ENCODE results near the gene CARD11.
A peak's percentile ranks its signal among the peaks of the same experiment; 100 is the strongest.
"Not testable (repeated sequence)": the region's sequence is repeated elsewhere in the genome, so short reads cannot be mapped to it uniquely, and the experiment has no call there.

Gene CARD11

DNA sequence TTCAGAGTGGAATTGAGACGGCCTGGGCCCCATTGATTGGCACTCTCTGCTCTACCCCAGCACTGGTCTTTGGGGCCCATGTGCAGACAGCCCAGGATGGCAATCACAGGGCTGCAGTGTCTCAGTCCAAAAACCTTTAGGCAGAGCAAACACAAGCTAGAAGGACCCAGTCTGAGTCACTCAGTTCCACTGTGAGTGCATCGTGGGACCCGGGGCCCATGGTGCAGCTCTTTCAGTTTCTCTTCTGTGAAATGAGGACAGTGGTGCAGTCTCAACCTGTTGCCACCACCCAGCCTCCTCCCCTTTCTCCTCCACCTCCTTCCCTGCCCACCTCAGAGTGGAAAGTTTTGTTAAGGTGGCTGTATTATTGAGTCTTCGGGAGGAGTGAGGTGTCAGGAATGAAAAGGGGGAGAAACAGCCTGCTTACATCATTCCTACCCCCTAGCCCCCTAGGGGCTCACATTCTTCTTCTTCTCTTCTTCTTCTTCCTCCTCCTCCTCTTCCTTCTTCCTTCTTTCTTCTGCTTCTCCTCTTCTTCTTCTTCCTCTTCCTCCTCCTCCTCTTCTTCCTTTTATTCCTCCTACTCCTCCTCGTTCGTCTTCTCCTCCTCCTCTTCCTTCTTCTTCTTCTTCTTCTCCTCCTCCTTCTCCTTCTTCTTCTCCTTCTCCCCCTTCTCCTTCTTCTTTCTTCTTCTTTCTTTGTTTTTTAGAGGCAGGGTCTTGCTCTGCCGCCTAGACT, 19.5 kb upstream of the CARD11 start:
- peak; percentile 67 for DNase-seq

DNA sequence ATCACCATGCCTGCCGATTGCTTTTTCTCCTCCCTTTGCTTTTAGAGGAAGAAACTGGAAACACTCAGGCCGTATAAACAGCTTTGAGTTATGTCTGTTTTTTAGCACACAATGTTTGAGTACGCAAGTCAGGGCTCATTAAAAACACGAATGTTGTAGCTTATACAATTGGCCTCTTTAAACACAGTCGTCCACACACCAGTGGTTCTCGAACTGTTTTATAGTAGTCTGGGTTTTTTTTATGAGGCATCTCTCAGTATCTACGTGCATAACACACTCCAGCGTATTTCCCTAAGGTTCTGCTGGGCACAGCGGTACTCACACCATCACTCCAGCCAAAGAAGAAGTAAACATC, 13.4 kb upstream of the CARD11 start:
- no peak for DNase-seq

DNA sequence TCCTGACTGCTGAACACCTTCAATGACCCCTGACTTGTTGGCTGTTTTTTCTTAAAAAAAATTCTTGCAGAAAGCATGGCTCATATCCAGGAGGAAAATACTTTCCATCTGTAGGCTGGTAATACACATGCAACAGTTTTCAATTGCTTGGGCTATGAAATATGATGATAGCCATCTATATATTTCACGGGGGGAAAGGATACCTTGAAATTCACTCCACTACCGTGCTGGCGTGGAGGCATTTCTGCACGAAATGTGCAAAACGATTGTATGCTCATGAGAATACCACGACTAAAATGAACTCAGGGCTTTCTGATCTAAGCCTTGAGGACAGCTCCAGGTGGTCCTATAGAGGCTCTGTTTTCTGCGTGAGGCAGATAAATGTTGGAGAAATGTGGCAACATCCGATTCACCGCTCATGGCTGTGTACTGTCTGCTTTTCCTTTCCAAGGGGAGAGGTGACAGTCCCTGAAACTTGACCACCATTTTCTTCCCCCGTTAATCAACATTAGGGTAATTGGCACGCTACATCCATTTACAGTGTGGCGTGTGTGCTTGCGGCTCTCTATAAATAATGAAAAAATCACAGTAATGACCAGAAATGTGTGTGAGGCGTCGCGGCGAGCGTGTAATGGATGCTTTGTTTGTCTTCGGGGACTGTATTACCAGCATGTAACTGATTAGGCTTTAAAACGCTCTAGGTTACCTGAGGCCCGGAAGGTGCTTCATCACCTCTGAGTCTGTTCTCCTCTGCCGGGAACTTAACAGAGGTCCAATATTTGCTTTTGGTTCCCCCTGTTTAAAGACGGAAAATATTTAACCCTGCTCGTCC, 12.8 kb upstream of the CARD11 start:
- DNase-seq = no peak

DNA sequence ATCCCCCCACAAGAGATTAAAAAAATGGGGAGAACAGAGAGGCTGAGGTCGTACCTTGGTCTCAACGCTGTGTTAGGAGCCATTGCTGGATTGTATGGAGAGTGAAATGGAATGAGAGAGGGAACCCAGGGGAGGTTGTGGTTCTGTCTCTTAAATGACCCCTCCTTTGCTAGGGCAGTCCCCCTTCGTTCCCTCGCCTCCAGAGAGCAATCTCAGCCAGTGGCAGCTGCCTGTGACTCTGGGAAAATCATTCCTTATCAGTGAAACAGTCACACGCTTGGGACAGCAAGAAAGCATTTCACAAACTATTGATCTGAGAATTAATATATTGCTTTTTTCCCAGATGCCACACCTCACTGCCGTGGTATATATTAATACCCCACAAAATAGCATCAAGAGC, 12.0 kb upstream of the CARD11 start:
- no peak for DNase-seq

DNA sequence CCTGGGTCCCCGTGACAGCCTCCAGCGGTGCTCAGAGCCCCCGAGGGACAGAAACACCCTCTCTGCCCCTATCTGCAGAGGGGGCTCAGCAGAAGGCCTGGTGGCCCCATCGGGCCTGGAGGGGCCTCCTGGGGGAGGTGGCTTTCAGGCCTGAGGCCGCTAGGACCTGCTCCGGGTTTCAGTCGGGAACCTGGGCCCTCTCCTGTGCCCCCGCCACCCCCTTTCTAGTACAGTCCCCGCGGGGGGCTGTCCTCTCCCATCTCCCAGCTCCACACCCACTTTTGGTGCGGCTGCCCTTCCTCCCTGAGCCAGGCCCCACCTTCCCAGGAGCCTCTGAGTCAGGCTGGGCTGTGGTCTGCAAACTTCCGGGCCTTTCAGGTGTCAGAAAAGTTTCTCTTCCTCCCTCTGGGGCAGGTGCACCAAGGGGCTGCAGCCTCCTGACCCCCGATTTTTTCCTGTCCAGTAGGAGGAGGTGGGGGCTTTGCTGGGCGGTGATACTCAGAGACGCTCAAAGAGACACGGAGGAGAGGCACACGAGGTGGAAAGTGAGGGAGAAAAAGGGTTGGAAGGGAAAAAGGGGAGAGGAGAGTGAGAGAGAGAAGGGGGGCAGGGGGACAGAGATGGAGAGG, 692 bp downstream of the CARD11 start:
- peak; percentile 58 for DNase-seq

DNA sequence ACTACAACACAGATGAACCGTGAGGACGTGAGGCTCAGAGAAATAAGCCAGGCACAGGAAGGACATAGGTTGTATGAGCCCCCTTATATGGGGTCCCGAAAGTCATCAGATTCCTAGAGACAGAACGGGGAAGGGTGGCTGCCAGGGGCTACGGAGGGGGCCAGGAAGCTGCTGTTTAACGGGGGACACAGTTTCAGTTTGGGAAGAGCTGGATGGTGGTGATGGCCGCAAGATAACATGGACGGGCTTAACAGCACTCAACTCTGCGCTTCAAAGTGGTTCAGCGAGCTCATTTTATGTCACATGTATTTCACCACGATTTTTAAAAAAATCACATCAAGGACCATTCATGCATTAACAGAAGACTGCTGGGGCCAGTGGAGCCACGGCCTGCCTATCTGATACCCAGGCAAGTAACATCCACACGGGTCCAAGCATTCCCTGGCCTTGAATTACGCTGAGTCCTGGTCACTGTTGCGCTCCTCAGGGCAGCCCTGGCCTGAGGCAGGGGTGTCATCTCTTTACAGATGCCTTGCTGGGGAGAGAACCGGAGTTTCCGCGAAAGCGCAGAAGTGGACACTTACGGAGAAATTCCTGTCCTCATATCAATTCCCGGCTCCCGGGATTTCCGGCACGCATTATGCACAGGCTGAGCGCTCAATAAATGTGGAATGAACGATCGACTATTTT, 1.5 kb downstream of the CARD11 start:
- DNase-seq = no peak

DNA sequence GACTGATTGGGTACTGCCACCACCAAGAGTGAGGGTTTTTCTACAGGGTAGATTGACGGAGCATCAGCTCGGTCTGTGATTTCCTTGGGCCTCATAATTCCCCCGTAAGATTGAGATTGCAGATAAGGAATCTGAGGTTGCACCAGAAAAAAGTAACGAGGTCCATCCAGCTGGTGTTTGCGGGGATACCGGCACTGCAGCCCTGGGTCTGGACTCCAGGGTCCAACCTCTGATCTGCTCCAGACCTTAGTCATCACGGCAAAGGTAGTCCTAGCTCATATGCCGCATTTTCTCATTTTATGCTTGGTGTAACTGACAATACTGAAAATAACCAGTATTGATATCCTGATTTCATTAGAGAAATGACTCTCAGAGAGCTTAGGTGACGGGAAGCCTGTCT, 3.9 kb downstream of the CARD11 start:
- DNase-seq = no peak

DNA sequence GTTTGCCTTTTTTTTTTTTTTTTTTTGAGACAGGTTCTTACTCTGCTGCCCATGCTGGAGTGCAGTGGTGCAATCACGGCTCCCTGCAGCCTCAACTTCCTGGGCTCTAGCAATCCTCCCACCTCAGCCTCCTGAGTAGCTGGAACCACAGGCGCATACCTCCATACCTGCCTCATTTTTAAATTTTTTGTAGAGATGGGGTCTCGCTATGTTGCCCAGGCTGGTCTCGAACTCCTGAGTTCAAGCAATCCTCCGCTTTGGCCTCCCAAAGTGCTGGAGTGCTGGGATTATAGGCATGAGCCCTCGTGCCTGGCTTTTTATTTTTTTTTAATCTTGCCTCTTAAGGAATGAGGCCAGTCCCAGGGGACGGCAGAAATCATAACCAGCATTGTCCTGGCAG, 5.7 kb downstream of the CARD11 start:
- not testable (repeated sequence) for DNase-seq

DNA sequence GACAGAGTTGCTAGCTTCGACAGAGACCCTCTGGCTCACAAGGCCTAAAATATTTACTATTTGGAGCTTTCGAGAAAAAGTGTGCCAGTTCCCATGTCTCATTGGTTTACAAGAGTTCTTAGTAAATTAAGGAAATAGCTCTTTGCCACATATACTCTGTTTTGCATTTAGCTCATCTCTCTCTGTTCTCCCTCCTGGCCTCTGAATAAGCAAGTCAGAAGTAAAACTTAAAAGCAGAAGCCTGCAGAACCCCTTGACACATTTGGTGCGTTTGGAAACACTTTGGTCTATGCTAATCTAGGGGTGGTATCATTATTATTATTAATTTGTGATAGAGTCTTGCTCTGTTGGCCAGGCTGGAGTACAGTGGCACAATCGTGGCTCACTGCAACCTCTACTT, 6.4 kb downstream of the CARD11 start:
- DNase-seq = no peak

DNA sequence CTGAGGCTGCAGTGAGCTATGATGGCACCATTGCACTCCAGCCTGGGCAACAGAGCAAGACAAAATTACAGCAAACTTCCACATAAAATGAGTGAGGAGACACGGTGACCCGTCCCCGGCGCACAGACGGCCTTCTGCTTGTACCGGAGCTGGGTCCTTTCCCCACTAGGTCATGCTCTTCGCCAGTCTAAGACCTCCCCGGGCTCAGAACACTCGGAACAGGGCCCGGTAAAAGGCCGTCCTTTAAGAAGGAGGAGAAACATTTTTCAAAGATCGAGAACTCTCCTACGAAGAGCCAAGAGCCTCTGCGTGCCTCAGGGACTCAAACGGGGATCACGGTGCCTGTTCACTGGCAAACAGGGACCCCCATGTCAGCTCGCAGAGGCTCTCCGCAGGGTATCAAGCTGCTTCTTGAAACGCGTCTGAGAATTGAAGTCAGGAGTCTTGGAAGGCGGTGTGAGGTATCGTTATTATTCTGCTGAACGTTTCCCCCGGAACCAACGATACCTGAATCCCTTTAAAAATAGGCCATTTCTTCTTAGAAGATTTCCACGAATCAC, 9.0 kb downstream of the CARD11 start:
- no peak for DNase-seq

DNA sequence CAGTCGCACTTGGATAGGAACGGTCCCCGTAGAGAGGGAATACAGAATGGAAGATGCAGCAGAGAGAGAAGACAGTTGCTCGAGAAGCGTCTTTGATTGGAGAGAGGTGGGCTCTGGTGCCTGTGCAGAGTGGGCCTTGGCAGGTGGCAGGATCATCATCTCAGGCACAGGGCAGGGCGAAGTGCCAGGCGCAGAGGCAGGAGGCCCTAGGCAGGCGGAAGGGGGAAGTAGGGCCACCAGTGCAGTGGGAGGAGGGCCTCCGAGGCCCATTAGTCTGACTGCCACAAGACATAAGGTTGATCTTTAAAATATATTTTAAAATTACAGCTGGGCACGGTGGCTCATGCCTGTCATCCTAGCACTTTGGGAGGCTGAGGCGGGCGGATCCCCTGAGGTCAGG, 10.1 kb downstream of the CARD11 start:
- DNase-seq = no peak

DNA sequence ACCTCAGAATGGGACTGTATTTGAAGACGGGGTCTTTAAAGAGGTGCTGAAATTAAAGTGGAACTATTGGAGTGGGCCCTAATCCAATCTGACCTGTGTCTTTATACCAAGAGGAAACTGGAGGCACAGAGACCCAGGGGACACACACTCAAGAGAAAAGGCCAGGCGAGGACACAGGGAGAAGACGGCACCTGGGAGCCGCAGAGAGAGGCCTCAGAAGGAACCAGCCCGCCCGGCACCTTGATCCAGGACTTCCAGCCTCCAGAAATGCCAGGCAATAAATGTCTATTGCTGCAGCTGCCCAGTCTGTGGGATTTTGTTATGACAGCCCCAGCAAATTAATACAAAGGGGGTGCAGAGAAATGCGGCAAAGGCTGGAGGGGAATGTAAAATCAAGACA, 10.5 kb downstream of the CARD11 start:
- no peak for DNase-seq

DNA sequence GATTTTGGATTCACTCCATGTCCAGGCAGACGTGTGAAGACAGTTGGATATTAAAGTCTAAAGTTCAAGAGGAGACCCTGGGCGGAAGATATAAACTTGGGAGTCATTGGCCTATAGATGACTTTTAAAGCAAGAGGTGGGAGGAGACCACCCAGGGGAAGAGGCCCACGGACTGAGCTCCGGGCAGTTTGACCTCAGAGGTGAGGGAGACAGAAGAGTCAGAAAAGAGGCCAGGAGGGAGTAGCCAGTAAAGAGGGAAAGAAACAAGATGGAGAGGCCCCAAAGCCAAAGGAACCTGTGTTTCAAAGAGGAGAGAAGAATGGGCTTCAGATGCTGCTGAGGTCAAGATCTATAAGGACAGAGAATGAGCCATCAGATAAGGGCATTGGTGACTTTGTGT, 11.4 kb downstream of the CARD11 start:
- no peak for DNase-seq

DNA sequence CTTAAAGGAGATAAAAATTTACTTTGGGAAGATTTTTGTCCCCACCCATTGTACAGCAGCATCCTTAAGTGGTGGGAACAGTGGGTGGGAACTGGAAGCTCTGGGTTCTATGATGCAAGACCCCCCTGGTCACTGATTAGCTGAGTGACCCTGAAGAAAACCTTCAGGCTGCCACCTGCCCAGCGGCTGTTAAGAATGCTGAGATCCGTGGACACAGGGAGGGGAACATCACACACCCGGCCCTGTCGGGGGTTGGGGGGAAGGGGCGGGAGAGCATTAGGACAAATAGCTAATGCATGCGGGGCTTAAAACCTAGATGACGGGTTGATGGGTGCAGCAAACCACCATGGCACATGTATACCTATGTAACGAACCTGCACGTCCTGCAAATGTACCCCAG, 14.5 kb downstream of the CARD11 start:
- DNase-seq = no peak

DNA sequence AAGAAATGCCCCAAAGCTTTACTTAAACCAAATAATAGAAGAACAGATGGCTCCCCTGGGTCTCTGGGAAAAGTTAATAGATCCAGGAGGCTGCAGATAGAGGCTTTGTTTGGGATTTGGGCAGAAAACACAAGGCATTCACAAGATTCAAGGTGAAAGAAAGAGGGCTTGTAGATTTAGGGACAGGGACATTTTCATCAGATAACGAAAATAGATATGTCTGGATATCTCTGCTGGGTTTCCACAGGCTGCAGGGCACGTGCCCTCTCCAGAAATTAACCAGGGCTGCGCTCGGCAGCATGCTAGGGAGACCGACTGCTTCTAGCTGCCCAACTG, 14.9 kb downstream of the CARD11 start:
- no peak for DNase-seq

DNA sequence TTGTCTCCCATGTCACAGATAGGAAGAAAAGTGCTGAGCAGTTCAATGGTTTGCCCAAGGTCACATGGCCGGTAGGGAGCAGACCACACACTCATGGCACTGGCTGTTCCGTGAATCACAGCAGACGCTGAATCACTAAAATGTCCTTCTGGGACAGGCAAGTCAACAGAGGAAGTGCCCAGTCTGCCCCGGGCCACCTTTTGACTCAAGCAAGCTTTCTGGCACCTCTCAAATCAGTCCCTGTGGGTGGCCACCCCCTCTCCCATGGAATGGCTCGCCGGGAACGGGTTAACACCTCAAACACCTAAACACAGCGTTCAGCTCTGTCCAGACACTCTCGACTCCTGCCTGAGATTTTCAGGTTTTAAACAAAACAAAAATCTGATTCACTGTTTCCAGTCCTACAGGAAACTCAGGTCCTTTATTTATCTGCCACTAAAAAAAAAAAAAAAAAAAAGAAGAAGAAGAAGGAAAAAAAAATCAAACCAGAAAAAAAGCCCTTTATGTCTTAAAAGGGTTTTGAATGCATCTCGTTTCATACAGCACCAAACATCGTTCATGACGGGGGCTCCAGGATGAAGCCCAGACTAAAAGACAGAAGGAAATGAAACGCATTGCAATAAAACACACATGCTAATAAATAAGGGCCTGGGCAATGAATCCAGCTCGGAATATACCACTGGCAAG, 15.5 kb downstream of the CARD11 start:
- DNase-seq = no peak

DNA sequence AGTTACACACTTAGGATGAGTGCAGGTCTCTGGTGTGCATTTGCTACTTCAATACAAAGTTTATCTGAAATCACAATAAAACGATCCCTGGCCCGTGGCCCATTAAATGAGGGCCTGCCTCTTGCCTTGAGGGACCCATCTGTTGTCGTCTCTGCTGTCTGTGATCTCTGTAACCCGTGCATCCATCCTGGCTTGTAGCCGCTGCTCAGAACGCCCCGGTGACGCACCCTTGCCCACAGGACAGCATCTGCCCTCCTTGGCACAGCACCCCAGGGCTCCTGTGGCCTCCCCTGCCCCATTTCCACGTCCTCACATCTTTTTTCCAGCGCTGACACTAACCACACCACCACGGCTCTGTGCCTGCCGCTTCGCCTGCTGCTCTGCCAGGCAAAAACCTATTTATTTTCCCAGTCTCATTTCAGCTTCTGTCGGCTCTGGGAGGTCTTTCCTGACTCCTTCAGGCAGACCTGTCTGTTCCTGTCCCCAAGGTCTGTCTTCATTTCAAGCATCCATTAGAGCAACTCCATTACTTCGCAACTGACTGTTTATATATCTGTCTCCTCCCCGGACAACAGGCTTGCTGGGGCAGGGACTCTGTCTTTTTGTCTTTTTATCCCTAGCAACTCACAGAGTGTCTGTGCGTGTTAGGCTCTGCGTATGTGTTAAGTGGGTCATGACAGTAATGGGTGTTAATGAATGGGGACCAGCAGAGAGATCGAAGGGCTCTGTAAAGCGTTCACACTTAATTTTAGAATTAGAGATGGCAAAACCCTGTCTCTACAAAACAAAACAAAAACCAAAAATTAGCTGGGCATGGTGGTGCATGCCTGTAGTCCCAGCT, 16.4 kb downstream of the CARD11 start:
- DNase-seq = no peak

DNA sequence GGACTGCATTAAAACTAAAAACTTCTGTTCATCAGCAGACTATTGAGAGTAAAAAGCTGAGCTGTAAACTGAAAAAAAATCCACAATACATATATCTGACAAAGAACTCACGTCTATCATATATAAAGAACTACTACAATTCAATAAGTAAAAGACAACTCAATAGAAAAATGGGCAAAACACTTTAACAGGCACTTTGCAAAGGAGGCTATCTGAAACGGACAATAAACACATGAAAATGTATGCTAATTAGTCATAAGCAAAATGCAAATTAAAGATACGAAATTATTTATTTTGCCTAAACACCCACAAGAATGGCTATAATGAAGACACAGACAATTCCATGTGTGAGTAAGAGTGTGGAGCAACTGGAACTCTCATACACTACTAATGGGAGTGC, 18.1 kb downstream of the CARD11 start:
- no peak for DNase-seq

DNA sequence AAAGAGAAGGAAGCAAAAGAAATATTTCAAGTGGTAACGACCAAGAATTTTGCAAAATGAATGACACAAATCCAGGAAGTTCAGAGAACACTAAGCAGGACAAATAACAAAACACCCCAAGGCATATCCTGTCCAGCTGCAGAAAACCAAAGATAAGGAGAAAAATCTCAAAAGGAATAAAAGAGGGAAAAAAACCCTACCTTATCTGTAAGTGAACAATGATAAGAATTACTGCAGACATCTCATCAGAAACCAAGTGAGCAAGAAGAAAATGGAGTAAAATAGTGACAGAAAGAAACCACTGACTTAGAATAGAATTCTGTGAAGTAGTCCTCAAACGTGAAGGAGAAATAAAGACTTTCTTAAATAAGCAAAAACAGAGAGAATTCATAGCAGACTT, 21.8 kb downstream of the CARD11 start:
- DNase-seq = no peak

DNA sequence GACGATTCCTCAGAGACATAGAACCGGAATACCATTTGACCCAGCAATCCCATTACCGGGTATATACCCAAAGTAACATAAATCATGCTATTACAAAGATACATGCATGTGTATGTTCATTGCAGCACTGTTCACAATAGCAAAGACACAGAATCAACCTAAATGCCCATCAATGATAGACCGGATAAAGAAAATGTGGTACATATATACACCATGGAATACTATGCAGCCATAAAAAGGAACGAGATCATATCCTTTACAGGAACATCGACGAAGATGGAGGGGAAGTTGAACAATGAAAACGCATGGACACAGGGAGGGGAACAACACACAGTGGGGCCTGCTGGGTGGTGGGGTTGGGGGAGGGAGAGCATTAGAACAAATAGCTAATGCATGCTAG, 22.4 kb downstream of the CARD11 start:
- not testable (repeated sequence) for DNase-seq

DNA sequence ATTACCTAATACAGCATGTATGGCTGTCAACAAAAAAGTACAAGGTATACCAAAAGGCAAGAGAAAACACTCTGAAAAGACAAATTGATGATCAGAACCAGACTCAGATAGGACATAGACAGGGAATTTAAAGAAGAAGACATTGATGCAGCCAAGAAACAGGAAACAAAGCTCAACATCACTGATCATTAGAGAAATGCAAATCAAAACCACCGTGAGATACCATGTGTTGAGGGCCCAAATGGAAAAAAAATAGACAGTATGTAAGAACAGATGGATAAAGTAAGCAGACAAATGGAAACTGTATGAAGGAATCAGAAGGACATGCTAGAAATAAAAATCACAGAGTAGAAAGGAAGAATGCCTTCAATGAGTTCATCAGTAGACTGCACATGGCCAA, 23.3 kb downstream of the CARD11 start:
- no peak for DNase-seq

DNA sequence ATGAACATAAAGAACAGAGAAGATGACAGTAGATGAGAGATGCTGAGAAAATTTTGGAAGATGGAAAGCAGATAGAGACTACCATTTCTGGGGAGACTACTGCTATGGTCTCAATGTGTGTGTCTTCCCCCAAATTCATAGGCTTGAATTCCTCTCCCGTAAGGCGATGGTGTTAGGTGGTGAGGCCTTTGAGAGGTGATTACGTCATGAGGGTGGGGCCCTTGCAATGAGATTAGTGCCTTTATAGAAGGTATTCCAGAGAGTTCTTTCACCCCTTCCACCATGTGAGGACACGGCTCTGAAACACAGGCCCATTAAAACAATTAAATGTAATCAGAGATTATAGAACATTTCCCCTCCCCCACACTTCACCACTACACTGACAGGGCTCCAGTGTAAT, 23.9 kb downstream of the CARD11 start:
- no peak for DNase-seq

Measured in NK-92 treated with Interleukin-12 subunit alpha and Interleukin-12 subunit beta, amount 100 ng/mL, for 24 hours (cell line).